Endothelial cell of umbilical vein (primary cell): ENCODE data around the gene CDC42EP5. TPM values are rescaled to one million over a fixed set of nuclear protein-coding genes. Genes with fewer than 3 reads are reported as not detected.

Source experiments
- BruUV-seq: library from RNA; stranded (reverse); fragments of 400-500 nt; replicated peaks from 2 replicates; lab custom pipeline; 2021; lab: Mats Ljungman, UMichigan
- CTCF ChIA-PET: fragments of 300-600, 350-600 bp; sonication (Branson Sonifier 250); formaldehyde crosslinking; loops from one replicate; lab custom pipeline; 2021; ENCODE audit warnings: antibody characterized with exemption, inconsistent platforms; lab: Charles Lee
- POLR2A ChIA-PET: fragments of 300-600, 350-600 bp; sonication (Branson Sonifier 250); formaldehyde crosslinking; loops from one replicate; lab custom pipeline; 2021; ENCODE audit warnings: antibody characterized with exemption, inconsistent platforms; lab: Charles Lee
- DNase-seq: peaks from one replicate; pipeline ENCODE4 v3.0.0-alpha.2; 2011; ENCODE audit warnings: low read depth, low spot score
- FAIRE-seq: peaks from 2 replicates; lab custom pipeline; 2011; peaks lifted over from hg19 to GRCh38; lab: Jason Lieb, UNC
- H2AFZ ChIP-seq: 2 replicates; pipeline ENCODE4 v1.6.0; 2012; ENCODE audit warnings: low read depth, low read length, control low read depth, inconsistent platforms
- H3K27ac ChIP-seq: 2 replicates; pipeline ENCODE4 v1.5.1; 2011; ENCODE audit warnings: low read depth, mild to moderate bottlenecking, control low read depth, low read length, moderate library complexity; ENCODE audit not compliant: insufficient read depth
- H3K27me3 ChIP-seq, 2 experiments: 2 replicates each; pipeline versions ENCODE4 v1.6.0 to v1.6.1; 2011; ENCODE audit warnings: low read length in 2 of 2, mixed read lengths in 1 of 2; ENCODE audit not compliant: control insufficient read depth in 2 of 2, insufficient read depth in 2 of 2
- H3K36me3 ChIP-seq, 2 experiments: 2 replicates in 1 of 2; 3 replicates in 1 of 2; pipeline ENCODE4 v1.5.1; 2011; ENCODE audit warnings: low read length in 2 of 2, mild to moderate bottlenecking in 1 of 2, moderate library complexity in 1 of 2; ENCODE audit not compliant: control insufficient read depth in 2 of 2, insufficient read depth in 2 of 2; ENCODE audit errors: extremely low read depth in 1 of 2
- H3K4me1 ChIP-seq: 3 replicates; pipeline ENCODE4 v1.5.1; 2011; ENCODE audit warnings: mild to moderate bottlenecking, low read length; ENCODE audit not compliant: control insufficient read depth, insufficient read depth; ENCODE audit errors: extremely low read depth
- H3K4me2 ChIP-seq: 2 replicates; pipeline ENCODE4 v1.6.1; 2011; ENCODE audit warnings: low read length, control low read depth, mixed read lengths; ENCODE audit not compliant: insufficient read depth
- H3K4me3 ChIP-seq, 3 experiments: fragments of 200-600 bp in 1 of 3; sonication (generic), shearing (Covaris generic) in 1 of 3; replicated peaks in 1 of 3; 2 replicates each; pipeline ENCODE4 v1.5.1; 2011 to 2016; ENCODE audit warnings: control low read depth in 3 of 3, low read length in 3 of 3, mild to moderate bottlenecking in 2 of 3, inconsistent platforms in 1 of 3, low read depth in 1 of 3, moderate library complexity in 1 of 3; ENCODE audit not compliant: insufficient read depth in 1 of 3
- H3K79me2 ChIP-seq: 2 replicates; pipeline ENCODE4 v1.6.0; 2012; ENCODE audit warnings: low read length, inconsistent platforms; ENCODE audit not compliant: control insufficient read depth, insufficient read depth
- H3K9ac ChIP-seq: replicated peaks from 2 replicates; pipeline ENCODE3; 2011; ENCODE audit warnings: low read length, control low read depth; ENCODE audit not compliant: insufficient read depth; ENCODE audit errors: extremely low read depth
- H3K9me1 ChIP-seq: replicated peaks from 3 replicates; pipeline ENCODE4 v1.6.0; 2011; ENCODE audit warnings: mild to moderate bottlenecking, low read length; ENCODE audit not compliant: control insufficient read depth, insufficient read depth; ENCODE audit errors: extremely low read depth
- H3K9me3 ChIP-seq: replicated peaks from 2 replicates; pipeline ENCODE4 v1.5.1; 2012; ENCODE audit warnings: low read length, inconsistent platforms; ENCODE audit not compliant: control insufficient read depth, insufficient read depth
- H4K20me1 ChIP-seq: replicated peaks from 2 replicates; pipeline ENCODE3; 2011; ENCODE audit warnings: mild to moderate bottlenecking, low read length; ENCODE audit not compliant: control insufficient read depth, insufficient read depth; ENCODE audit errors: extremely low read depth
- EZH2 ChIP-seq: IDR thresholded peaks from 2 replicates; pipeline ENCODE4 v1.6.1; 2012; ENCODE audit warnings: borderline replicate concordance, low read depth, mild to moderate bottlenecking, moderate library complexity, low read length, inconsistent platforms; ENCODE audit not compliant: severe bottlenecking
- FOS ChIP-seq: IDR thresholded peaks from 2 replicates; pipeline ENCODE4 v1.6.1; 2011; ENCODE audit warnings: mild to moderate bottlenecking, low read length, moderate library complexity, borderline replicate concordance; ENCODE audit not compliant: insufficient read depth
- GATA2 ChIP-seq: IDR thresholded peaks from 2 replicates; pipeline ENCODE4 v1.7.0; 2011; ENCODE audit warnings: low read depth, mild to moderate bottlenecking, moderate library complexity, mixed read lengths, low read length; ENCODE audit not compliant: insufficient read length, insufficient read depth
- JUN ChIP-seq: IDR thresholded peaks from 2 replicates; pipeline ENCODE4 v1.6.1; 2011; ENCODE audit warnings: borderline replicate concordance, low read depth; ENCODE audit not compliant: insufficient read length, insufficient read depth
- MYC ChIP-seq: IDR thresholded peaks from one replicate; pipeline ENCODE4 v1.6.1; 2011; ENCODE audit warnings: mild to moderate bottlenecking, low read depth, low read length
- POLR2A ChIP-seq: IDR thresholded peaks from 2 replicates; pipeline ENCODE4 v1.6.1; 2012; ENCODE audit warnings: low read depth, mild to moderate bottlenecking, control low read depth, low read length
- POLR2AphosphoS5 ChIP-seq: IDR thresholded peaks from 2 replicates; pipeline ENCODE4 v1.6.1; 2012; ENCODE audit warnings: low read depth, mild to moderate bottlenecking, control low read depth, low read length, moderate library complexity; ENCODE audit not compliant: insufficient read depth
- dilution Hi-C: fragments of 300-500 bp; cut with MboI; formaldehyde crosslinking; loops from one replicate; pipeline ENCODE4 v1.15.0; 2019; ENCODE audit warnings: low sequenced_read_pairs; ENCODE audit not compliant: extremely low pct_ligation_motif_present
- intact Hi-C: fragments of 100-400 bp; cut with micrococcal nuclease; formaldehyde crosslinking; loops from one replicate; pipeline ENCODE4 v1.10.0; 2022
- polyA plus RNA-seq, 4 experiments: library from polyadenylated mRNA; depleted of rRNA in 3 of 4; stranded (reverse) in 3 of 4; unstranded in 1 of 4; fragments of >200 nt; gene quantifications; 2 replicates each; pipeline versions ENCODE4 v1.2.1 to v1.2.3, GENCODE V29; 2011 to 2012; ENCODE audit warnings: missing spikeins in 1 of 4
- total RNA-seq: library from RNA; stranded (reverse); gene quantifications from 2 replicates; pipeline ENCODE4 v1.2.3, GENCODE V29; 2021
- TF ChIP-seq, protein P1 (sequence below): IDR thresholded peaks from 2 replicates; pipeline ENCODE4 v1.6.1; 2011; ENCODE audit not compliant: insufficient read depth, insufficient read length
- TF ChIP-seq, protein P2 (sequence below), 2 donors: IDR thresholded peaks; 1 replicate in 1 of 2; 2 replicates in 1 of 2; pipeline ENCODE4 v1.5.1; 2011; ENCODE audit warnings: low read length in 2 of 2, mild to moderate bottlenecking in 2 of 2, moderate library complexity in 2 of 2, control low read depth in 1 of 2, inconsistent platforms in 1 of 2, low read depth in 1 of 2; ENCODE audit not compliant: insufficient read depth in 1 of 2; ENCODE audit errors: extremely low read depth in 1 of 2

The CDC42EP5 gene
- total and polyA plus RNA-seq, 2 donors (not counting 3 experiments of a cell fraction or from before 2014, with no cell fraction given): 37.3 to 85.5 TPM

GRCh38 chr19:54428323-54429175, 44.5 kb downstream of the CDC42EP5 start:
- H3K27me3 ChIP-seq: peaks cover 0 to 2% of the 10 kb centered on the region in 2 experiments
- CTCF ChIA-PET: interaction anchor here (4.1 kb wide), 1 partner anchor 10 kb away, joined by 21 read pairs; no protein-coding TSS in a partner anchor
- POLR2A ChIA-PET: no interaction called here
- H3K9me3 ChIP-seq: no peaks in the 10 kb centered on the region
- H3K4me3 ChIP-seq: no peak overlapping the region
- no peaks in the 10 kb centered on the region for H3K4me1 ChIP-seq
- H3K27ac ChIP-seq: no peak overlapping the region
- H3K4me2 ChIP-seq: no peak overlapping the region
- H3K9ac ChIP-seq: no peak overlapping the region
- FAIRE-seq (no peak), DNase-seq (no peak)
- intact Hi-C loops: no loop called here
- H4K20me1 ChIP-seq: no peaks in the 10 kb centered on the region
- H3K36me3 ChIP-seq: no peaks in the 10 kb centered on the region
- TF ChIP-seq MYC: no peak
- TF ChIP-seq FOS: no peak
- TF ChIP-seq, protein P1, sequence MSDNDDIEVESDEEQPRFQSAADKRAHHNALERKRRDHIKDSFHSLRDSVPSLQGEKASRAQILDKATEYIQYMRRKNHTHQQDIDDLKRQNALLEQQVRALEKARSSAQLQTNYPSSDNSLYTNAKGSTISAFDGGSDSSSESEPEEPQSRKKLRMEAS: no peak
- TF ChIP-seq POLR2AphosphoS5: no peak
- TF ChIP-seq, protein P2, sequence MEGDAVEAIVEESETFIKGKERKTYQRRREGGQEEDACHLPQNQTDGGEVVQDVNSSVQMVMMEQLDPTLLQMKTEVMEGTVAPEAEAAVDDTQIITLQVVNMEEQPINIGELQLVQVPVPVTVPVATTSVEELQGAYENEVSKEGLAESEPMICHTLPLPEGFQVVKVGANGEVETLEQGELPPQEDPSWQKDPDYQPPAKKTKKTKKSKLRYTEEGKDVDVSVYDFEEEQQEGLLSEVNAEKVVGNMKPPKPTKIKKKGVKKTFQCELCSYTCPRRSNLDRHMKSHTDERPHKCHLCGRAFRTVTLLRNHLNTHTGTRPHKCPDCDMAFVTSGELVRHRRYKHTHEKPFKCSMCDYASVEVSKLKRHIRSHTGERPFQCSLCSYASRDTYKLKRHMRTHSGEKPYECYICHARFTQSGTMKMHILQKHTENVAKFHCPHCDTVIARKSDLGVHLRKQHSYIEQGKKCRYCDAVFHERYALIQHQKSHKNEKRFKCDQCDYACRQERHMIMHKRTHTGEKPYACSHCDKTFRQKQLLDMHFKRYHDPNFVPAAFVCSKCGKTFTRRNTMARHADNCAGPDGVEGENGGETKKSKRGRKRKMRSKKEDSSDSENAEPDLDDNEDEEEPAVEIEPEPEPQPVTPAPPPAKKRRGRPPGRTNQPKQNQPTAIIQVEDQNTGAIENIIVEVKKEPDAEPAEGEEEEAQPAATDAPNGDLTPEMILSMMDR (IDR thresholded peaks at IDR 0.05; ENCODE audit: extremely low read depth in 1 of 2, insufficient read depth in 1 of 2, low read depth in 1 of 2, low read length in 2 of 2): no peak
- no peak for TF ChIP-seq POLR2A
- TF ChIP-seq JUN: no peak
- TF ChIP-seq GATA2: no peak
- TF ChIP-seq EZH2: no peak
- BruUV-seq: no TSS peak
- H3K79me2 ChIP-seq: no peaks in the 10 kb centered on the region
- no peaks in the 10 kb centered on the region for H3K9me1 ChIP-seq
- H2AFZ ChIP-seq: no peak overlapping the region
- dilution Hi-C loops: no loop called here
